Keratinocyte (primary cell): Measurements from ENCODE around the gene SORBS1. TPM values are rescaled to one million over a fixed set of nuclear protein-coding genes. Genes with fewer than 3 reads are reported as not detected.

Source experiments
- DNase-seq: peaks from one replicate; pipeline ENCODE4 v3.0.0-alpha.2; 2011; ENCODE audit warnings: low read depth, missing footprints, low spot score
- FAIRE-seq: peaks from 2 replicates; lab custom pipeline; 2011; peaks lifted over from hg19 to GRCh38; lab: Jason Lieb, UNC
- H2AFZ ChIP-seq: 2 replicates; pipeline ENCODE4 v1.6.0; 2012; ENCODE audit warnings: low read length, control low read depth, inconsistent platforms; ENCODE audit not compliant: control insufficient read depth
- H3K27ac ChIP-seq: 2 replicates; pipeline ENCODE4 v1.5.1; 2011; ENCODE audit warnings: low read length; ENCODE audit not compliant: control insufficient read depth, insufficient read depth
- H3K27me3 ChIP-seq: 3 replicates; pipeline ENCODE4 v1.6.0; 2011; ENCODE audit warnings: low read length; ENCODE audit not compliant: control insufficient read depth, insufficient read depth; ENCODE audit errors: extremely low read depth
- H3K36me3 ChIP-seq, 2 experiments: 2 replicates in 1 of 2; 3 replicates in 1 of 2; pipeline ENCODE4 v1.5.1; 2011; ENCODE audit warnings: low read length in 2 of 2, mild to moderate bottlenecking in 1 of 2; ENCODE audit not compliant: control insufficient read depth in 2 of 2, insufficient read depth in 2 of 2; ENCODE audit errors: extremely low read depth in 1 of 2
- H3K4me1 ChIP-seq: 3 replicates; pipeline ENCODE4 v1.5.1; 2011; ENCODE audit warnings: low read length; ENCODE audit not compliant: control insufficient read depth, insufficient read depth; ENCODE audit errors: extremely low read depth
- H3K4me2 ChIP-seq: 3 replicates; pipeline ENCODE4 v1.6.0; 2011; ENCODE audit warnings: low read depth, low read length; ENCODE audit not compliant: control insufficient read depth, insufficient read depth; ENCODE audit errors: extremely low read depth
- H3K4me3 ChIP-seq, 3 experiments: fragments of 200-600 bp in 1 of 3; sonication (generic) in 1 of 3; 2 replicates in 2 of 3; 3 replicates in 1 of 3; pipeline ENCODE4 v1.5.1; 2011 to 2016; ENCODE audit warnings: low read length in 3 of 3, mild to moderate bottlenecking in 3 of 3, control low read depth in 2 of 3, inconsistent platforms in 1 of 3, low read depth in 1 of 3, mixed read lengths in 1 of 3, mixed run types in 1 of 3, moderate library complexity in 1 of 3; ENCODE audit not compliant: control insufficient read depth in 2 of 3, insufficient read depth in 2 of 3; ENCODE audit errors: extremely low read depth in 1 of 3
- H3K79me2 ChIP-seq: 2 replicates; pipeline ENCODE4 v1.6.0; 2012; ENCODE audit warnings: low read length; ENCODE audit not compliant: control insufficient read depth, insufficient read depth
- H3K9ac ChIP-seq: 3 replicates; pipeline ENCODE4 v1.6.0; 2011; ENCODE audit warnings: low read length; ENCODE audit not compliant: control insufficient read depth, insufficient read depth; ENCODE audit errors: extremely low read depth
- H3K9me1 ChIP-seq: 3 replicates; pipeline ENCODE4 v1.6.0; 2011; ENCODE audit warnings: low read length; ENCODE audit not compliant: control insufficient read depth, insufficient read depth; ENCODE audit errors: extremely low read depth
- H3K9me3 ChIP-seq: 2 replicates; pipeline ENCODE4 v1.5.1; 2012; ENCODE audit warnings: low read depth, low read length; ENCODE audit not compliant: control insufficient read depth
- H4K20me1 ChIP-seq: 3 replicates; pipeline ENCODE4 v1.6.0; 2011; ENCODE audit warnings: low read length; ENCODE audit not compliant: control insufficient read depth, insufficient read depth; ENCODE audit errors: extremely low read depth
- EZH2 ChIP-seq: IDR thresholded peaks from one replicate; pipeline ENCODE4 v1.6.1; 2012; ENCODE audit warnings: inconsistent platforms, mild to moderate bottlenecking, low read length, moderate library complexity
- dilution Hi-C: fragments of 300-500 bp; cut with MboI; formaldehyde crosslinking; loops from one replicate; pipeline ENCODE4 v1.7.0; 2020; ENCODE audit warnings: low sequenced_read_pairs; ENCODE audit not compliant: extremely low pct_ligation_motif_present
- polyA plus RNA-seq, 5 experiments: library from polyadenylated mRNA; depleted of rRNA in 3 of 5; stranded (reverse) in 3 of 5; stranded (forward) in 1 of 5; unstranded in 1 of 5; fragments of >200 nt; gene quantifications; 1 replicate in 1 of 5; 2 replicates in 3 of 5; 3 replicates in 1 of 5; pipeline versions ENCODE4 v1.2.1 to v1.2.3, GENCODE V29; 2011 to 2012; ENCODE audit warnings: missing spikeins in 2 of 5, low read depth in 1 of 5, low replicate concordance in 1 of 5
- TF ChIP-seq, protein P1 (sequence below), 3 experiments: IDR thresholded peaks in 1 of 3; conservative IDR thresholded peaks in 1 of 3; optimal IDR thresholded peaks in 1 of 3; 2 replicates in 2 of 3; 3 replicates in 1 of 3; pipeline versions ENCODE3 to v1.5.1; 2011; ENCODE audit warnings: low read length in 3 of 3, mild to moderate bottlenecking in 3 of 3, moderate library complexity in 2 of 3, control low read depth in 1 of 3, inconsistent platforms in 1 of 3; ENCODE audit not compliant: insufficient read depth in 2 of 3; ENCODE audit errors: extremely low read depth in 1 of 3

Gene SORBS1
- polyA plus RNA-seq, 1 donor (not counting 4 experiments of a cell fraction or from before 2014, with no cell fraction given): 0.42 TPM

DNA sequence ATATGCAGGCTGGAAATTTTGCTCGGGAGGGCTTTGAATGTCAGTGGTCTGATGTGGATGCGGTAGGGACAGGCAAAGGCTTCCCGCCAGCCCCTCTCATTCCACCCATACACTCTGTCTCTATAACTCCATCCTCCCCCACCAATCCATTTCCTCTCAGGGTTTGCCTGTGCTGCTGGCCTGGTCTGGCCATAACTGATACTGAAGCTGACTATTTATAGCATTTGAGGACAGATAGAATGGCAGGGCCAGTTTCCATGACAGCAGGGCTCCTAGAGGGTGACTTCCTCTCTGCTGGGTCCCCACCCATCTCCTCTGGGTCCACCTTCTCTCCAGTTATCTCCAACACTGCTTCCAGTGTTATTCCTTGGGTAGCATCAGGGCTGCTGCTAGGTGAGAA lies 263.8 kb downstream of the SORBS1 start:
- DNase-seq (no peak), FAIRE-seq (no peak)
- H3K4me3 ChIP-seq: no peak overlapping the region
- TF ChIP-seq, protein P1, sequence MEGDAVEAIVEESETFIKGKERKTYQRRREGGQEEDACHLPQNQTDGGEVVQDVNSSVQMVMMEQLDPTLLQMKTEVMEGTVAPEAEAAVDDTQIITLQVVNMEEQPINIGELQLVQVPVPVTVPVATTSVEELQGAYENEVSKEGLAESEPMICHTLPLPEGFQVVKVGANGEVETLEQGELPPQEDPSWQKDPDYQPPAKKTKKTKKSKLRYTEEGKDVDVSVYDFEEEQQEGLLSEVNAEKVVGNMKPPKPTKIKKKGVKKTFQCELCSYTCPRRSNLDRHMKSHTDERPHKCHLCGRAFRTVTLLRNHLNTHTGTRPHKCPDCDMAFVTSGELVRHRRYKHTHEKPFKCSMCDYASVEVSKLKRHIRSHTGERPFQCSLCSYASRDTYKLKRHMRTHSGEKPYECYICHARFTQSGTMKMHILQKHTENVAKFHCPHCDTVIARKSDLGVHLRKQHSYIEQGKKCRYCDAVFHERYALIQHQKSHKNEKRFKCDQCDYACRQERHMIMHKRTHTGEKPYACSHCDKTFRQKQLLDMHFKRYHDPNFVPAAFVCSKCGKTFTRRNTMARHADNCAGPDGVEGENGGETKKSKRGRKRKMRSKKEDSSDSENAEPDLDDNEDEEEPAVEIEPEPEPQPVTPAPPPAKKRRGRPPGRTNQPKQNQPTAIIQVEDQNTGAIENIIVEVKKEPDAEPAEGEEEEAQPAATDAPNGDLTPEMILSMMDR (optimal IDR thresholded peaks at IDR 0.05 in 1 of 3, IDR thresholded peaks at IDR 0.05 in 1 of 3, conservative IDR thresholded peaks at IDR 0.05 in 1 of 3; ENCODE audit: extremely low read depth in 1 of 3, insufficient read depth in 2 of 3, low read length in 3 of 3): no peak
- no peak for TF ChIP-seq EZH2
- dilution Hi-C loops: no loop called here
- no peaks in the 10 kb centered on the region for H3K27me3 ChIP-seq
- H3K4me2 ChIP-seq: no peak overlapping the region
- H2AFZ ChIP-seq: no peak overlapping the region
- H3K27ac ChIP-seq: no peak overlapping the region
- H4K20me1 ChIP-seq: no peaks in the 10 kb centered on the region
- H3K9ac ChIP-seq: no peak overlapping the region
- no peaks in the 10 kb centered on the region for H3K36me3 ChIP-seq
- H3K79me2 ChIP-seq: no peaks in the 10 kb centered on the region
- H3K9me1 ChIP-seq: no peaks in the 10 kb centered on the region
- H3K4me1 ChIP-seq: peaks cover 15% of the 10 kb centered on the region
- no peaks in the 10 kb centered on the region for H3K9me3 ChIP-seq

DNA sequence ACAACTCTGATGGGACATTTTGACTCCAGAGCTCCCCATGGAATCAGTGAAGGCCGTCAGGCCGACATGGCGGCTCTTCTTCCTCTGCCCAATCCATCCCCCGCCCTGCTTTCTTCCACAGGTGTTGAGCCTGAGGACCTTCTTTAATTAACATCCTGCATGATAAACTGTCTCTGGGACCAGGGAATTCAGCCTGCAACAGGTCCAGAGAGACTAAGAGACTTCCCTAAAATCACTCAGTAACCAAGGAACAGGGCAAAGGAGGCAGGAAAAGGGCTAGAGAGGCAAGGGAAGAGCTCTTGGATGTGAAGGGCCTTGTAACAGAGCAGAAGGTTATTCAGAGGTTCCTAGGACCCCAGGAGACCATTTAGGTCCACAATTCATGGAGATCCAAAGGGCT lies 264.4 kb downstream of the SORBS1 start:
- no peaks in the 10 kb centered on the region for H4K20me1 ChIP-seq
- no peak overlapping the region for H2AFZ ChIP-seq
- H3K9me1 ChIP-seq: no peaks in the 10 kb centered on the region
- no peak overlapping the region for H3K27ac ChIP-seq
- dilution Hi-C loops: no loop called here
- H3K9me3 ChIP-seq: no peaks in the 10 kb centered on the region
- no peak overlapping the region for H3K4me2 ChIP-seq
- peaks cover 15% of the 10 kb centered on the region for H3K4me1 ChIP-seq
- H3K36me3 ChIP-seq: no peaks in the 10 kb centered on the region
- DNase-seq (no peak), FAIRE-seq (no peak)
- H3K9ac ChIP-seq: no peak overlapping the region
- H3K27me3 ChIP-seq: no peaks in the 10 kb centered on the region
- H3K79me2 ChIP-seq: no peaks in the 10 kb centered on the region
- TF ChIP-seq, protein P1 (optimal IDR thresholded peaks at IDR 0.05 in 1 of 3, IDR thresholded peaks at IDR 0.05 in 1 of 3, conservative IDR thresholded peaks at IDR 0.05 in 1 of 3; ENCODE audit: extremely low read depth in 1 of 3, insufficient read depth in 2 of 3, low read length in 3 of 3): no peak
- no peak for TF ChIP-seq EZH2
- H3K4me3 ChIP-seq: no peak overlapping the region
